PC-3 (cell line): ENCODE data around the gene KLF5. TPM values are rescaled to one million over a fixed set of nuclear protein-coding genes. Genes with fewer than 3 reads are reported as not detected.

Experiments
- ATAC-seq: fragments of 200-7000 bp; cut with Tn5 transposase; 2 replicates; pipeline ENCODE4 v1.9.1; 2020; ENCODE audit warnings: mild to moderate bottlenecking, moderate library complexity
- BruUV-seq: library from RNA; stranded (reverse); fragments of 400-500 nt; replicated peaks from 2 replicates; lab custom pipeline; 2021; lab: Mats Ljungman, UMichigan
- CTCF ChIA-PET: fragments of 300-600 bp; sonication (Branson Sonifier 250); formaldehyde crosslinking; loops from one replicate; lab custom pipeline; 2022; ENCODE audit warnings: antibody characterized with exemption; lab: Charles Lee
- POLR2A ChIA-PET: fragments of 300-600 bp; sonication (Branson Sonifier 250); formaldehyde crosslinking; loops from one replicate; lab custom pipeline; 2022; ENCODE audit warnings: antibody characterized with exemption; ENCODE audit not compliant: unreplicated experiment; lab: Charles Lee
- DNase-seq: peaks from one replicate; pipeline ENCODE4 v3.0.0-alpha.2; 2015
- H2AFZ ChIP-seq: fragments of 300-600 bp; sonication (generic); 2 replicates; pipeline ENCODE4 v1.6.0; 2016; ENCODE audit warnings: antibody characterized with exemption, low read length
- H3F3A ChIP-seq: fragments of 300-600 bp; sonication (generic); one replicate; pipeline ENCODE4 v1.6.0; 2017; ENCODE audit warnings: antibody characterized with exemption, low read length, control low read depth, mild to moderate bottlenecking; ENCODE audit not compliant: unreplicated experiment
- H3K27ac ChIP-seq: fragments of 300-600 bp; sonication (generic); 2 replicates; pipeline ENCODE4 v1.5.1; 2016; ENCODE audit warnings: mild to moderate bottlenecking, low read length
- H3K27me3 ChIP-seq: fragments of 300-600 bp; sonication (generic); 2 replicates; pipeline ENCODE4 v1.6.1; 2016; ENCODE audit warnings: low read length, mixed read lengths
- H3K36me3 ChIP-seq: fragments of 300-600 bp; sonication (generic); 2 replicates; pipeline ENCODE4 v1.6.1; 2016; ENCODE audit warnings: low read depth, mixed run types, low read length, mixed read lengths
- H3K4me1 ChIP-seq: fragments of 300-600 bp; sonication (generic); 2 replicates; pipeline ENCODE4 v1.5.1; 2016; ENCODE audit warnings: low read length; ENCODE audit not compliant: insufficient read depth
- H3K4me2 ChIP-seq: fragments of 300-600 bp; sonication (generic); 2 replicates; pipeline ENCODE4 v1.6.0; 2016; ENCODE audit warnings: low read length
- H3K4me3 ChIP-seq: fragments of 300-600 bp; sonication (generic); 2 replicates; pipeline ENCODE4 v1.5.1; 2016; ENCODE audit warnings: mild to moderate bottlenecking, low read length, mixed read lengths
- H3K79me2 ChIP-seq: fragments of 300-600 bp; sonication (generic); 2 replicates; pipeline ENCODE4 v1.6.1; 2017; ENCODE audit warnings: low read length, mixed read lengths
- H3K9ac ChIP-seq: fragments of 300-600 bp; sonication (generic); 2 replicates; pipeline ENCODE4 v1.6.0; 2016; ENCODE audit warnings: mild to moderate bottlenecking, low read length
- H3K9me2 ChIP-seq: fragments of 300-600 bp; sonication (generic); replicated peaks from 2 replicates; pipeline ENCODE4 v1.6.1; 2016; ENCODE audit warnings: mixed run types, low read length, mixed read lengths
- H3K9me3 ChIP-seq: fragments of 300-600 bp; sonication (generic); 2 replicates; pipeline ENCODE4 v1.6.1; 2016; ENCODE audit warnings: low read length, mixed read lengths
- H4K20me1 ChIP-seq: fragments of 300-600 bp; sonication (generic); 2 replicates; pipeline ENCODE4 v1.6.1; 2016; ENCODE audit warnings: low read length, mixed read lengths
- EZH2 ChIP-seq: fragments of 300-600 bp; sonication (generic); IDR thresholded peaks from one replicate; pipeline ENCODE4 v1.6.1; 2017; ENCODE audit warnings: antibody characterized with exemption, mild to moderate bottlenecking, low read length; ENCODE audit not compliant: unreplicated experiment
- EZH2phosphoT487 ChIP-seq: fragments of 300-600 bp; sonication (generic); IDR thresholded peaks from 2 replicates; pipeline ENCODE4 v1.6.1; 2018; ENCODE audit warnings: mild to moderate bottlenecking, antibody characterized with exemption, low read length, borderline replicate concordance
- intact Hi-C: fragments of 100-400 bp; cut with micrococcal nuclease; formaldehyde crosslinking; loops from 2 replicates; pipeline ENCODE4 v1.9.0; 2023
- total RNA-seq: library from RNA; depleted of rRNA; stranded (reverse); fragments of >200 nt; gene quantifications from 2 replicates; pipeline ENCODE4 v1.2.3, GENCODE V29; 2014
- TF ChIP-seq, protein P1 (sequence below): fragments of 300-600 bp; sonication (generic); conservative IDR thresholded peaks from 2 replicates; pipeline ENCODE4 v1.5.1; 2017; ENCODE audit warnings: antibody characterized with exemption, low read depth, mild to moderate bottlenecking, low read length

KLF5 gene
- total RNA-seq, 1 experiment from 2014 or later = 53.7 TPM

DNA sequence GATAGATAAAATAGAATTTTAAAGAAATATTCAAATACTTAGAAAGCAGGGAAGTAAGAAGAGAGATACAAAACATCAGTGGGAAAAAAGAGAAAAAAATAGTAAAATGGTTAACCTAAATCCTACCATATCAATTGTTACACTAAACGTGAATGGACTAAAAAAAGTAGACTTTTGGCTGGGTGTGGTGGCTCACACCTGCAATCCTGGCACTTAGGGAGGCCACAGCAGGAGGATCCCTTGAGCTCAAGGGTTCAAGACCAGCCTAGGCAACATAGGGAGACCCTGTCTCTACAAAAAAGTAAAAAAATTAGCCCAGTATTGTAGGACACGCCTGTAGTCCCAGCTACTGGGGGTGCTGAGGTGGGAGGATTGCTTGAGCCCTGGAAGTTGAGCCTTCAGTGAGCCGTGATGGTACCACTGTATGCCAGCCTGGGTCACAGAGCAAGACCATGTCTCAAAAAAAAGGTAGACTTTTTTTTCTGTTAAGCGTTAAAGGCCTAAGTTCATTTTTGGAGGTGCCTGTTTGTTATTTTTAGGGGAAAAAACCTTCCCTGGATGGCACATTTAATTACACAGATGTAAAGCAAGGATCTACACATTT lies 29.6 kb downstream of the KLF5 start:
- H3K9me3 ChIP-seq = no peaks in the 10 kb centered on the region
- no peaks in the 10 kb centered on the region for H3K9me2 ChIP-seq
- ChIA-PET POLR2A (no interaction called here), CTCF (no interaction called here)
- no peak overlapping the region for H3K4me2 ChIP-seq
- TF ChIP-seq, protein P1, sequence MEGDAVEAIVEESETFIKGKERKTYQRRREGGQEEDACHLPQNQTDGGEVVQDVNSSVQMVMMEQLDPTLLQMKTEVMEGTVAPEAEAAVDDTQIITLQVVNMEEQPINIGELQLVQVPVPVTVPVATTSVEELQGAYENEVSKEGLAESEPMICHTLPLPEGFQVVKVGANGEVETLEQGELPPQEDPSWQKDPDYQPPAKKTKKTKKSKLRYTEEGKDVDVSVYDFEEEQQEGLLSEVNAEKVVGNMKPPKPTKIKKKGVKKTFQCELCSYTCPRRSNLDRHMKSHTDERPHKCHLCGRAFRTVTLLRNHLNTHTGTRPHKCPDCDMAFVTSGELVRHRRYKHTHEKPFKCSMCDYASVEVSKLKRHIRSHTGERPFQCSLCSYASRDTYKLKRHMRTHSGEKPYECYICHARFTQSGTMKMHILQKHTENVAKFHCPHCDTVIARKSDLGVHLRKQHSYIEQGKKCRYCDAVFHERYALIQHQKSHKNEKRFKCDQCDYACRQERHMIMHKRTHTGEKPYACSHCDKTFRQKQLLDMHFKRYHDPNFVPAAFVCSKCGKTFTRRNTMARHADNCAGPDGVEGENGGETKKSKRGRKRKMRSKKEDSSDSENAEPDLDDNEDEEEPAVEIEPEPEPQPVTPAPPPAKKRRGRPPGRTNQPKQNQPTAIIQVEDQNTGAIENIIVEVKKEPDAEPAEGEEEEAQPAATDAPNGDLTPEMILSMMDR = no peak
- TF ChIP-seq EZH2 (no peak), EZH2phosphoT487 (no peak)
- peaks cover 13% of the 10 kb centered on the region for H3K4me1 ChIP-seq
- H2AFZ ChIP-seq = no peak overlapping the region
- no peak overlapping the region for H3K4me3 ChIP-seq
- no TSS peak for BruUV-seq
- no peak for DNase-seq
- intact Hi-C loops = no loop called here
- no peak for ATAC-seq
- H3F3A ChIP-seq = no peaks in the 10 kb centered on the region
- no peaks in the 10 kb centered on the region for H3K79me2 ChIP-seq
- no peaks in the 10 kb centered on the region for H3K27me3 ChIP-seq
- H3K27ac ChIP-seq = no peak overlapping the region
- H3K36me3 ChIP-seq = no peaks in the 10 kb centered on the region
- H4K20me1 ChIP-seq = no peaks in the 10 kb centered on the region
- no peak overlapping the region for H3K9ac ChIP-seq

DNA sequence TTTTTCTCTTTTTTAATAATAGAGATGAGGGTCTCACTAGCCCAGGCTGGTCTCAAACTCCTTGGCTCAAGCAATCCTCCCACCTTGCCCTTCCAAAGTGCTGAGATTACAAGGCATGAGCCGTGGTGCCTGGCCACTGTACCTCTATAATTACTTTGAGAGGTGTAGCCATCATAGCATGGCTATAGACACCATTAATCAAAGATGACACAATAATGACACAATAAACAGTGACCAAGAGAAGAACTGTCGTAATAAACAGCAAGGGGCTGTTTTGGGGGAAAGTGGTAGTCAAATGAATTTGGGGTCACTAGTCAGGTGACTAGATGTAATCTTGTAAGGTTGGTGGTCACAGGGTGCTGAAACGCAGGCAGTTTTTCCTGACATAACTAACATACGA lies 30.4 kb downstream of the KLF5 start:
- H3K4me1 ChIP-seq = peaks cover 13% of the 10 kb centered on the region
- no peaks in the 10 kb centered on the region for H3K27me3 ChIP-seq
- TF ChIP-seq, protein P1 = no peak
- TF ChIP-seq EZH2 (no peak), EZH2phosphoT487 (no peak)
- H2AFZ ChIP-seq = no peak overlapping the region
- H3F3A ChIP-seq = no peaks in the 10 kb centered on the region
- CTCF ChIA-PET = no interaction called here
- no peaks in the 10 kb centered on the region for H3K9me2 ChIP-seq
- POLR2A ChIA-PET = no interaction called here
- H3K36me3 ChIP-seq = no peaks in the 10 kb centered on the region
- no TSS peak for BruUV-seq
- no peaks in the 10 kb centered on the region for H3K79me2 ChIP-seq
- H3K9me3 ChIP-seq = no peaks in the 10 kb centered on the region
- intact Hi-C loops = no loop called here
- no peak overlapping the region for H3K4me2 ChIP-seq
- H4K20me1 ChIP-seq = no peaks in the 10 kb centered on the region
- ATAC-seq (no peak), DNase-seq (no peak)
- H3K27ac ChIP-seq = peak overlapping the region; percentile 98; the same call in 1 of the 2 replicates
- no peak overlapping the region for H3K4me3 ChIP-seq
- no peak overlapping the region for H3K9ac ChIP-seq

DNA sequence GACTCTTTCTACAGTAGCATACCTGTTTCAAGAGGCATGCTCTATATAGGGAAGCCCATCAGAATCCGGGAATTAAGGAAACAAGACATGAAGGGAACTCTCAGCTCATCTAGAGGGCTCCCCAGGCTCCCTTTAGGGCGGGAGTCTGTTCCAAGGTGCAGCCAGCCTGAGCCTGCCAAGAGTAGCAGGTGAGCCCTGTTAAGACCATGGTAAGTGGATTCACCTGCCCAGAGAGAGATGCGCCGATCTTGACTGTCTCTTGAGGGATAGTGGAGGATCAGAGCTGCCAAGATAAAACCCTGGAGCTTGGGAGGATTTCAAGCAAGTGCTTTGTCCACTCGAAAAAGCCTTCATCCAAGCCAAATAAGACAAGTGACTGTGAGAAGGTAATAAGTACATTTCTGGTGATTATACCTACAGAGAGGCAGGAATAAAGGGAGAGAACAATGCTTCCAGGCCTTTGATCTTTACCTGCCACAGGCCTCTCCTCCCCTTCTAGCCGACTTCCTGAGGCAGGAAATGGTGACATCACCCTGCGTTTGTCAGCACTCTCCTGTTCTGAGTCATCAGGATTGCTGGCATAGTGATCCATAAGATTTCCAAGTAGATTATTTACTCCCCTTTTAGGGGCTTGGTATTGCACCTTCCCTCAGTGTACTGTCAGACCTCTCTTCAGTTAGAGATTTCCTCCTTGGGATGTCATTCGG lies 31.5 kb downstream of the KLF5 start:
- Histone ChIP-seq H3K36me3 (no peaks in the 10 kb centered on the region), H3K4me3 (no peak overlapping the region), H3K79me2 (no peaks in the 10 kb centered on the region), H3K4me1 (peaks cover 13% of the 10 kb centered on the region), H2AFZ (no peak overlapping the region), H3K27ac (peak overlapping the region; percentile 98), H3K9me2 (no peaks in the 10 kb centered on the region), H3K9me3 (no peaks in the 10 kb centered on the region), H4K20me1 (no peaks in the 10 kb centered on the region), H3K27me3 (no peaks in the 10 kb centered on the region), H3K4me2 (0 out of 2 replicates have a peak overlapping the region, but pooled peaks have one; percentile 9), H3K9ac (peak overlapping the region; percentile 64; the same call in 1 of the 2 replicates), H3F3A (no peaks in the 10 kb centered on the region)
- intact Hi-C loops = loop anchor here (2.0 kb wide), 1 partner anchor 49 kb away; no protein-coding TSS in a partner anchor
- POLR2A ChIA-PET = interaction anchor here (0.6 kb wide), 1 partner anchor 78 kb away, joined by 12 read pairs; no protein-coding TSS in a partner anchor
- TF ChIP-seq EZH2phosphoT487 = no peak
- no peak for TF ChIP-seq EZH2
- TF ChIP-seq, protein P1 = no peak
- ATAC-seq (peak; percentile 98), DNase-seq (peak; percentile 95)
- CTCF ChIA-PET = no interaction called here
- BruUV-seq = TSS peak; percentile 93
